AG08395 (cell line): ENCODE results near the gene HSPB9.
"Not testable (repeated sequence)": the region's sequence is repeated elsewhere in the genome, so short reads cannot be mapped to it uniquely, and the experiment has no call there.

Experiments
- DNase-seq: peaks from one replicate; pipeline ENCODE4 v3.0.0; 2012; ENCODE audit warnings: mixed read lengths, low spot score

Gene HSPB9

GRCh38 chr17:42120161-42120769 is 2.3 kb upstream of the HSPB9 start:
- no peak for DNase-seq

GRCh38 chr17:42120770-42121769 is 1.5 kb upstream of the HSPB9 start, which contains the start of gene KAT2A:
TSS of gene KAT2A (minus strand) at chr17:42121367. CDS start at chr17:42121304, 63 bp downstream.
- DNase-seq: peak; percentile 97

- DNase-seq: no peak
These were observed 1.7 kb downstream of the HSPB9 start for GRCh38 chr17:42124256-42124655.

GRCh38 chr17:42125565-42125964 is 3.0 kb downstream of the HSPB9 start:
- no peak for DNase-seq

GRCh38 chr17:42126836-42127235 is 4.2 kb downstream of the HSPB9 start:
- DNase-seq: no peak

GRCh38 chr17:42127414-42127813 is 4.8 kb downstream of the HSPB9 start:
- DNase-seq: no peak

- DNase-seq: no peak
These were observed 6.7 kb downstream of the HSPB9 start for GRCh38 chr17:42129109-42129837.

- DNase-seq: no peak
These were observed 7.8 kb downstream of the HSPB9 start for GRCh38 chr17:42130310-42130936.

GRCh38 chr17:42131232-42131631 is 8.6 kb downstream of the HSPB9 start:
- DNase-seq: no peak

- DNase-seq: no peak
These were observed 9.4 kb downstream of the HSPB9 start for GRCh38 chr17:42131981-42132432.

GRCh38 chr17:42132941-42133340 is 10.3 kb downstream of the HSPB9 start:
- peak; percentile 97 for DNase-seq

GRCh38 chr17:42133461-42134041 is 10.9 kb downstream of the HSPB9 start:
- no peak for DNase-seq

- DNase-seq: no peak
These were observed 12.5 kb downstream of the HSPB9 start for GRCh38 chr17:42135151-42135550.

- DNase-seq: peak; percentile 48
These were observed 13.4 kb downstream of the HSPB9 start for GRCh38 chr17:42135664-42136653.

GRCh38 chr17:42136654-42137051 is 14.0 kb downstream of the HSPB9 start:
- DNase-seq: no peak

GRCh38 chr17:42138749-42139492 is 16.3 kb downstream of the HSPB9 start:
- DNase-seq: no peak

GRCh38 chr17:42140690-42141089 is 18.1 kb downstream of the HSPB9 start:
- DNase-seq: not testable (repeated sequence)

- DNase-seq: no peak
These were observed 18.8 kb downstream of the HSPB9 start for GRCh38 chr17:42141382-42141781.

GRCh38 chr17:42142371-42142896 is 19.8 kb downstream of the HSPB9 start:
- DNase-seq: peak; percentile 82
